Measurements from ENCODE around the gene FXYD3.
"Not testable (repeated sequence)": the region's sequence is repeated elsewhere in the genome, so short reads cannot be mapped to it uniquely, and the experiment has no call there.

FXYD3 gene

DNA sequence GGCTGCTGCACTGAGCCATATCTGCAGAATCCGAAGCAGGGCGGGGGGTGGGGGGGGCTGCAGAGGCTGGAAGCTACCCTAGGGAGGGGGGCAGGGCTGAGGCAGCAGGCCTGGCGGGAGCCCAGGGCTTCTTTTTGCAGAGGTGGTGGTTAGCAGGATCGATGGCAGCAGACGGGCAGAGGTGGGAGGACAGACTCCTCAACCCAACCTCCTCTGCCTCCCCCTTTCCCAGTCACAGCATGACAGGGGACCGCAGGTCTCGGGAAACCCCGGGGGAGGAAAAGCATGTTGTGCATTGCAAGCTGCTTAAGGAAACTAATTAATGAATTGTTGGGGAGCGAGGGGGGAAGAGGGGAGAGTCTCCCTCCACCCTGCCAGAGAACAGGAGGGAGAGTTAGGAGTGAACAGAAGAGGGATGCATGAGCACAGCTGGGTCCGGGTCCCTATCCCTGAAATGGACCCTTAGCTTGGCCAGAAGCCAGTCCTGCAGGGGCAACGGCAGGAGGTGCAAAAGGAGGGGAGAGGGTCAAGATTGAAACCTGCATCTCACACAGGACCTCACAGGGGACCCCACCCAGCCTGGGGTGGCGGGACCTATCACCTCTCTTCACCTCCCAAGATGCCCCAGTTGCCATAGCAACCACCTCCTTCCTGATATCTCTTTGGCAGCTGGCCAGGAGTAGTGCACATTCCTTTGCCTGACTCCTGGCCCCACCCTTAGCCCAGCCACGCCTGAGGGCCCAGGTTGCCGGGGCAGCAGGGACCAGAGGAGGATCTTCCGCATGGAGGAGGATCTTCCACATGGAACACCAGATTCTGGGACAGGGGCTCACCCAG, 29.2 kb downstream of the FXYD3 start:
- DNase-seq = no peak

DNA sequence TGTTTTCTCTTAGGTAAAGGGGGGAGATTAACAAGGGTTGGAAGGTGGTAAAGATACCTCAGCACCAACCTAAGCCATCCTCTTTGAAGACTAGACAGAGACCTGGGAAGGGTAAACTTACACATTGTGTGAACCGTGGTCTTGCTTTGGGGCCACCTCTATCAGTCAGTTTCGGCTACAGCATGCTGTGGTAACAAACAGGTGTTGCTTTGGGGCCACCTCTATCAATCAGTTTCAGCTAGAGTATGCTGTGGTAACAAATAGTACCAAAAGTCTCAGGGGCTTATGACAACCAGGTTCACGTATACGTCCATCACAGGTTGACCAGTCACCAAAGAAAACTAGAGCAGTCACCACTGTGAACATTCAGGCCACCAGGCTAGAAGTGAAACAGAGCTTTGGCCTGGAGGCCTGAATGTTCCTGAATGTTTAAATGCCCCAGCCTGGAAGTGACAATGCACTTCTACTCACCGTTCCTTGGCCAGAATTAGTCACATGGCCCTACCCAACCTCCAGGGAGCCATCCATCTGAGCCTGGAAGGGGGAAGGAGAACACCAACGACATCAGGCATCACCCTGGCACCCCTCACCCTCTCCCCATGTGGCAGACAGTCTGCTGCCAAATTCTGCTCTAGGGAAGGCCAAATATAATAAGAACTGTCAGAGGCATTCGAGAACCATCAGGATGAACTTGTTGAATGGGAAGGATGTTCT, 31.3 kb downstream of the FXYD3 start:
- DNase-seq = no peak

DNA sequence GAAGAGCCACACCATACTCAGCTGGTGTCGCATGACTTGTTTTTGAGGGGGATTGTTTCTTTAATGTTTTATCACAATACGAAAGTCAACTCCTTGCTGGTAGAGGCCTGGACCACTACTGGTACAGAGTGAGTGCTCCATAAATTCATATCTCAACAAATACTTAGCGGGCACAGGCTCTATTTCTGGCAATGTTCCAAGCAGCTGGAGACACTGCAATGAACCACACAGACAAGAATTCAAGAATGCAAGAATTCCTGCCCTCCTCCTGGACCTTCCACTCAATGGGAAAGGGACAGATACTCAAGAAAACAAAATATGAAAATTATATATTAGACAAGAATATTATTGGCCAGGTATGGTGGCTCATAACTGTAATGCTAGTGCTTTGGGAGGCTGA, 33.8 kb downstream of the FXYD3 start:
- DNase-seq = no peak

DNA sequence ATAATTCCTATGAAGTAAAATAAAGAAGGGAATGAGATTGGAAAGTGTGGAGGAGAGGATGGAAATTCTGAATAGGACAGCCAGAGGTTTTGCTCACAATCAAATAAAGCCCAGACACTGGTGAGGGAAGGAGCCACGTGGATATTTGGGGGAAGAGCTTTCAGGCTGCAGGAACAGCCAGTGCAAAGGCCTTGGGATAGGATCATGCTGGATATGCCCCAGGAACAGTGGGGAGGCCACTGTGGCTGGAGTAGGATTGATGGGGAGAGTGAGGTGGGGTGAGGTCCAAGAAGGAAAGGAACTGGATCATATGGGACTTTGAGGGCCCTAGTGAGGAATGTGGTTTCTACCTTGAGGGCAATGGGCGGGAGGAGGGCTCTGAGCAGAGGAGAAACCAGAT, 34.8 kb downstream of the FXYD3 start:
- DNase-seq = no peak

DNA sequence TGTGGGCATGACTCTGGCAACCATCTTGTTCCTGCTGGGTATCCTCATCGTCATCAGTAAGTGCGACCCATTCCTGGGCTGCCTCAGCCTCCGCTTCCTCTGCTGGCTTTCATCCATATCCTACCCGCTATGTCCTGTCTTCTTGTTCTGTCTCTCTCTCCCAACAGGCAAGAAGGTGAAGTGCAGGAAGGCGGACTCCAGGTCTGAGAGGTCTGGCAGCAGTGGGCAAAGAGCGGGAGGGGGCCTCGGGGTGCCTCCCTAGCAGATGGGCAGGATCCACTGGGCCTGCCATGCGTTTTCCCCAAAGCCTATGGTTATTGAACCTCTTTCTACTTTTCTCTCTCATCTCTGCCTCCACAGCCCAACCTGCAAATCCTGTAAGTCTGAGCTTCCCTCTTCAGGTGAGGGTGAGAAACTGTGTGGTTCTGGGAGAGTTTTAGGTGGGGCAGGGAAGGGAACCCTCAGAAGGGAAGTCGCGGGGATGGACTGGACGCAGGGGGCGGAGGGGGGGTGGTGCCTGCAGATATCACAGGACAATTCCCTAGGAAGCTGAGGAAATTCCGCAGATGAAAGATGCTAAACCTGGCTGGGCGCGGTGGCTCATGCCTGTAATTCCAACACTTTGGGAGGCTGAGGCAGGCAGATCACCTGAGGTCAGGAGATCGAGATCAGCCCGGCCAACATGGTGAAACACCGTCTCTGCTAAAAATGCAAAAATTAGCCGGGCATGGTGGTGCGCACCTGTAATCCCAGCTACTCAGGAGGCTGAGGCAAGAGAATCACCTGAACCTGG, 35.8 kb downstream of the FXYD3 start:
- DNase-seq = no peak

DNA sequence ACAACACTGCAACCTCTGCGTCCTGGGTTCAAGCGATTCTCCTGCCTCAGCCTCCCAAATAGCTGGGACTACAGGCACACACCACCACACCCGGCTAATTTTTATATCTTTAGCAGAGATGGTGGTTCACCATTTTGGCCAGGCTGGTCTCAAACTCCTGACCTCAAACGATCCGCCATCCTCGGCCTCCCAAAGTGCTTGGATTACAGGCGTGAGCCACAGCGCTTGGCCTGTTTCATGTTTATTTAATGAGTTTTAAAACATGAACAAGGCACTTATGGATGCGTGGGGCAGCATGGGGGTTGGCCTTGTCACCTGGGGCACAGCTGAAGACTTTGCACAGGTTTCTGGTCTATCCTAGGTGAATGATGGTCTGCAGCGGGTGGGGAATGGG, 37.5 kb downstream of the FXYD3 start:
- DNase-seq = not testable (repeated sequence)

DNA sequence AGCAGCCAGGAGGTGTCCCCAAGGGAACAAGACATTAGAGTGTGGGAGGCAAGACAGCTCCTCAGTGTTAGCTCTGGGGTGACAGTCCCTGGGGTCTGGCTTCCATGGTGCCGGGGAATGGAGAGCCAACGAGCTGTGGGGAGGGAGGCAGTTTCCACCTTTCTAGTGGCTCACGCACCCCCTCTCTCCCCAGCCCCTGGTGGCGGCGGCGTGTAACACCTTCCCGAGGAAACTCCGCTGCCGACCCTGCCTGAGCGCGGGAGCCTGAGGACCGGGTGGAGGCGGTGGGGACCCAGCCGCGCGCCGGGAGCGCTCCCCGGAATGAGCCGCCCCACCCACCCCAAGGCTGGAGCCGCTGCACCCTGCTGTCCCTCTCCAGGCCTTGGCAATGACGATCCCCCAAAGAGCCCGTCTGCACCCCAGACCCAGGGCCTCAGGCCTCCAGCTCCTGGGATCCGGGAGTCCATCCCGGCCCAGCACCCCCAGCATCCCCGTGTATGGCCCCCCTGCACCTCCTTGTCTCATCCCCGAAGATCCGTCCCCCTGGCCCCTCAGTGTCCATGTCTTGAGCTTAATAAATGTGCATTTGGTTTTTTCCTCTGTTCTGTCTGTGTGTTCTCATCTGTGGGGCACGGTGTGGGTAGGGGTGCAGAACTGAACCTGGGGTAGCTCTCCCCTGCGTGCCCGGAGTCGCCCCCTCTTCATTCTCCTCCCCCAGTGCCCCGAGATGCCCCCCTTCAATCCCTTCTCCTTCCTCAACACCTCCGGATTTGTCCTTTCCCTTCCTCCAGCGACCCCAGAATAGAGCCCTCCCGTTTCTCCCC, 38.3 kb downstream of the FXYD3 start:
- DNase-seq = peak; percentile 77

DNA sequence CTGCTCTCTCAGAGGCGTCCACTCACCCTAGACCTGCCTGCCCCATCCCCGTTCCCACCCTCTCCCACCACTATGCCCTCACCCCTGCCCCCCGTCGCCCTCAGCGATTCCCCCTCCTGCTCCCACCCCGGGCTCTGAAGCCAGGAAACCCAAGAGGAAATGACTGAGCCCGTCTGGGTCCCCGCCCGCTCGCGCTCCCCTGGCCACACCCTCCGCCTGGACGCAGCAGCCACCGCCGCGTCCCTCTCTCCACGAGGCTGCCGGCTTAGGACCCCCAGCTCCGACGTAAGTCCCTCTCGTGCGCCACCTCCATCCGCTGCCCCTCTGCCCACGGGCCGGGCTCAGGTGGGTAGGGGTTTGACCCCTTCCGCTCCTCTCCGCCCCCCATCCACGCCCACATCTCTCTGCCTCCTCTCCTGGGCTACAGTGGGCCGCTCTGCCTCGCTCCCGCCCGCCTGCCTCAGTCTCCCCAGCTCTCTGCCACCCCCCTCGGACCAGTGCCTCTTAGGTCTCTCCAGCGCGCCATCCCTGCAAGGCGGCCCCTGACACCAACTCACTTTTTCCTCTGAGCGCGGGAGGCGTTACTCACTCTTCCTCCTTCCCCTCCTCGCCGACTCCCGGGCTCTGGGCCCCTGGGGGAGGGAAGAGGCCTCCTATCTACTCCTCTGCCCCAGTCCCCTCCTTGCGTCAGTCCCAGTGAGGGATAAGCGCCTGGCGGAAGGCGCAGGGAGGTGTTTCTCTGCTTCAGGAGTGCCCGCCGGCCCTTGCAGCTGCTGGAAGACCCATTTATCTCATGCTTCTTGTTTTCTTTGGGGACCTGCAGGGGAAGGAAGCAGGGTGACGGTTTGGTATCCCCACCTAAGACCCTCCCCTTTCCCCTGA, 39.1 kb downstream of the FXYD3 start, which contains the start of gene FXYD5:
TSS of gene FXYD5 (plus strand) at position 211 of the 882 bp plus-strand sequence. CDS start 816 bp downstream, outside the sequence.
- peak; percentile 84 for DNase-seq

DNA sequence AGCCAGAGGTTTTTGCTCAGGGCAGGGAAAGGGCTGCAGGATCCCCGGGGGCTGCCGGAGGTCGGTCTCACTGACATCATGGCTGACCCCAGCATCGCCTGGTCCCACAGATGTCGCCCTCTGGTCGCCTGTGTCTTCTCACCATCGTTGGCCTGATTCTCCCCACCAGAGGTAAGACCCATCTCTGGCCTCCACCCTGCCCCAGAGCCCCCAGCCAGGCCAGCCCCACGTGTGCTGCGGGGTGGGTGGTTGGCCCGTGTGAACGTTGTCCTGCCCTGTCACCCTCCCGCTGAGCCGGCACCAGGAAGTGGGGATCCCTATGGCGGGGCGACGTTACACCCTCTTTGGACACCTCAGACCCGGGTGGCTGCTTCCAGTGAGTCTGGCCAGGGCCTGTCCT, 39.8 kb downstream of the FXYD3 start:
- peak; percentile 40 for DNase-seq

DNA sequence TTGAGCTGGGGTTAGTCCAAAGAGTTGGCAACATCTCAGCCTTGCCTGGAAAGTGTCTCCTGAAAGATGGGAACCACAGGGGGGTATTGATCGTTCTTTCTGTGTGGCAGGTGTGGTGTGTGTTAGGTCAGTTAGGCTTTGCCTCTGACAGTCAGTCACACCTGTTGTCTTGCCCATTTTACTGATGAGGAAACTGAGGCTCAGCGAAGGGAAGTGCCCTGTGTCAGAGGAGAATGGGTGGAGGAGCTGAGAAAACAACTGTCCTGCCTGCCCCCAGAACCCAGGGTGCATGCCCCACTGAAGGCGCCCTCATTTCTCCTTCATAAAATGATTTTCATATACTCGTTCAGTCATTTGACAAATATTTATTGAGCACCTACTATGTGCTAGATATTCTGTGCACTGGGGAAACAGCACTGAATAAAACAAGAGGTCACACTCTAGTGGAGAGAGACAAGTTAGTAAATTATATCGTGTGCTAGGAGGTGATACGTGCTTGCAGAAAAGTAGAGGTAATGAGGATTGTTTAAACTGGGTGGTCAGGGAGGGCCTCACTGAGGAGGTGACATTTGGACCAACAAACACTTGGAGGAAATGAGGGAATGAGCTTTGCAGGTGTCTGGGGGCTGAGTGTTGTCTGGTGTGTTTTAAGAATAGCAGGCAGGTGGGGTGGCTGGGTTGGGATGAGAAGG, 40.5 kb downstream of the FXYD3 start:
- DNase-seq = no peak

DNA sequence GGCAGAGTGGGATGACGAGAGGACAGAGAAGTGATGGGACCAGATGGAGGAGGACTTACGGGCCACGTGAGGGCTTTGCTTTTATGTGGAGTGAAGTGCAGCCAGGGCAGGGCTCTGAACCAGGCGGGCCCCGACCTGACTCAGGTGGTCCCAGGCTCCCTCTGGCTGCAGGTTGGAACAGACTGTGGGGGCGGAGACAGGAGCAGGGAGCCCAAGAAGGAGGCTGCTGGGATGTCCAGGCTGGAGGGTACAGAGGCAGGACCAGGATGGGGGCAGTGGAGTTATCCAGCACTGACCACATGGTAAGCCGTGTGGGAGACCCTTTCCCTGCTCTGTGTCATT, 41.0 kb downstream of the FXYD3 start:
- no peak for DNase-seq

DNA sequence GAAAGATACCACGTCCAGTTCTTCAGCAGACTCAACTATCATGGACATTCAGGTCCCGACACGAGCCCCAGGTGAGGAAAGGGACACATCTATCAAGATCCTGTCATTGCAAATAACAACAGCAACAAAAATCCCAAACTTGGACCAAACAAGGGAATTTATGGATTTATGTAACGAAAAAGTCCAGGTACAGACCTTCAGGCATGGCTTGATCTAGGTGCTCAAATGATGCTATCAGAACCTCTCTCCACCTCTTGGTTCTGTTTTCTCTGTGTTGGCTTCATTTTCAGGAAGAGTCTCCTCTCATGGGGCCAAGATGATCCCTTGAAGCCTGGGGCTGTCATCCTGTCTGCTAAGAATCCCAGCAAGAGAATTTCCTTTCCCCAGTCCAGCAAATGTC, 41.8 kb downstream of the FXYD3 start:
- DNase-seq = no peak

DNA sequence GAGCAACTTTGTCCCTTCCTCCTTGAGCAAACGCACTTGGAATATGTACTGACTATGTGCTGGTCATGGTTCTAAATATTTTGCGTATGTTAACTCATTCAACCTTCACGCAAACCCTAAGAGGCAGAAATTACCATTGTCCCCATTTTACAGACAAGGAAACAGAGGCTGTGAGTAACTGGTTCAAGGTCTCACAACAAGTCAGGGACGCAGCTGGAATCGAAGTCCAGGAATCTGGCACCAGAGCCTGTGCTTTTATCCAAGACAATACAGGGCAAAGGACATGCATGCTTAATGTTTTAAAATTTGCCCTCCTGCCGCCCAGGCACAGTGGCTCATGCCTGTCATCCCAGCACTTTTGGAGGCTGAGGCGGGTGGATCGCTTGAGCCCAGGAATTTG, 44.0 kb downstream of the FXYD3 start:
- no peak for DNase-seq

DNA sequence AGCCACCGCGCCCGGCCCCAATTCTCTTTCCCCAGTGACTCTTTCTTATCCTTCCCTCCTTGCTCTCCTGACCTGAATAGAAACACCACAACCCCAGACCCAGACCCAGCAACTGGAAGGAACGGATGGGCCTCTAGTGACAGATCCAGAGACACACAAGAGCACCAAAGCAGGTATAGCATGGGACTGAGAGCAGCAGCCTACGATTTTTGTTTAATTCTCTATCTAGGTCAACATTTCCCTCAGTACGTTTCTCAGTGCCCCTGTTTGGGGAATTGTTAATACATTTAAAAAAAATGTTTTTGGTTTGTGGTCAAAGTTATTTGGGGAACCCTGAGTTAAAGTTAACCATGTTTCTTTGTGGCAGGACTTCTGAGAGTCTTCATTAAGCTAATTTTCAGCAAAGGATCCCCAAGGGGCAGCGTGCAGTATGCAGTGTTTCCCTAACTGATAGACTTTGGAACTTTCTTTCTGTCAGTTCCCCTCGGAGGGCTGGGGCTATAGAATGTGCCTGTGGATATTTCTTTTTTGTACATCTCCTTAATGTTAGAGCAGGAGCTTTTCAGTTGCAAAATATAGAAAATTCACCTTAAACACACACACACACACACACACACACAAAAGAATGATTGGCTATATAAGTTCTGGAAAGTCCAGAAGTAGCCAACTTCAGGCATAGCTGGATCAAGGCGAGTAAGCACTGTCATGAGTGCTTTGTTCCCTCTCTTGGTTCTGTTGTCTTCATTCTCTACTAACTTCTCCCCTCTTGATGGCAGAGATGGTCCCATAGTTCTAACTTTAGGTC, 45.2 kb downstream of the FXYD3 start:
- no peak for DNase-seq

DNA sequence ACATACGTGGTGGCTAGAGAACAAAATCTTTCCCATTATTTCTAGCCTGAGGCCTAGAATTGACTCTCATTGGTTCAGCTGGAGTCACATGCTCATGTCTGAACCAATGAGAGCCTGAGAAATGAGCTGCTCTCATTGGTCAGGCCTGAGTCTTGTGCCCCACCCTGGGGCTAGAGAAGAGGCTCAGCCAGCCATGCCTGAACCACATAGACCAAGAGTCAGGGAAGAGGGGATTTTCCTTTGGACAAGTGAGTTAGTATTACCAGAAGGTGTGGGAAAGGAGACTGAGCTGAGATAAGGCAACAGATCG, 45.8 kb downstream of the FXYD3 start:
- no peak for DNase-seq

DNA sequence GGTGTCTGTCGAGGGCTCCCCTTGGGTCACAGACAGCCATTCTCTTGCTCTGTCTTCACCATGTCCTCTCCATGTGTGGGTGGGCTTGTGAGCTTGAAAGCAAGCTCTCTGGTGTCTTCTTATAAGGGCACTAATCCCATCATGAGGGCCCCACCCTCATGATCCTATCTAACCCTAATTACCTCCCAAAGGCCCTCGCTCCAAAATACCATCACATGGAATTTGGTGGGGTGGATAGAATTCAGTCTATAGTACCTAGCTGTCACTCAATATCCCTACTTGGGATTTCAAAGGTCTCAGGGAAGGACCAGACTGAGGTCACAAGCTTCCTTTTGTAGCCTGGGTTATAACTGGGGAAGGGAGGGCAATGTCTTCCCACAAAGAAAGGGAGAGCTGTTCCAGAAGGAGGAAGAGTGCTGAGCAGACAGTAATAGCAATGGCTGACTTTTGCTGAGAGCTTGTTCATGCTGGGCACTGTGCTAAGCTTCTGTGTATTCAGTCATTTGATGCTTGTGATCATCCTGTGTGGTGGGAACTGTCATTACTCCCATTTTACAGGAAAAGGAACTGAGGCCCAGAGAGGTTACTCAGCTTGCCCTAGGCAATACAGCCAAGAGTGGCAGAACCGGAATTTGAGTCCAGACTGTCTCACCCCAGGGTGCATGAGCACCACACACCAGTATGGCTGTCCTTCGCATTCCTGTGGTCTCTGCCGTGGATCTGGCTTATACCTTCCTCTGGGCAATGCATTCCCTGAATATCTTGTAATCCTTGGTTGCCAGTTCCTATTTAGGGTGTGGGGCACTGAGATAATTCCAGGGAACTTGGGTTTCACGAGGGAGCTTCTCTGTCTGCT, 47.1 kb downstream of the FXYD3 start:
- no peak for DNase-seq

DNA sequence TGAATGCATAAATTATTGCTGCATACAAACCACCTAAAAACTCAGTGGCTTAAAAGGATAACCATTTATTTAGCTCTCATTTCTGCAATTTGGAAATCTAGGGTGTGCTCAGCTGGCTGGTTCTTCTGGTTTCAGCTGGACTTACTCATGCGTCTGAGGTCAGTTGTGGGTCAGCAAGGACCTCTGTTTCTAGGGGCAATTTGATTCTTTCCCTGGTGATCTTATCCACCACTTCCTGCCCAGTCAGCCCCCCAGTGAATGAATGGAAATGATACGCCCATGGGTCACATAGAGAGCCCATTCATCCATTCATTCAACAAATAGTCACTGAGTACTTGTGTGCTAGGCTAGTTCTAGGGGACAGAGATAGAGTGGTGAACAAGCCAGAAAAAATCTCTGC, 48.8 kb downstream of the FXYD3 start:
- no peak for DNase-seq

DNA sequence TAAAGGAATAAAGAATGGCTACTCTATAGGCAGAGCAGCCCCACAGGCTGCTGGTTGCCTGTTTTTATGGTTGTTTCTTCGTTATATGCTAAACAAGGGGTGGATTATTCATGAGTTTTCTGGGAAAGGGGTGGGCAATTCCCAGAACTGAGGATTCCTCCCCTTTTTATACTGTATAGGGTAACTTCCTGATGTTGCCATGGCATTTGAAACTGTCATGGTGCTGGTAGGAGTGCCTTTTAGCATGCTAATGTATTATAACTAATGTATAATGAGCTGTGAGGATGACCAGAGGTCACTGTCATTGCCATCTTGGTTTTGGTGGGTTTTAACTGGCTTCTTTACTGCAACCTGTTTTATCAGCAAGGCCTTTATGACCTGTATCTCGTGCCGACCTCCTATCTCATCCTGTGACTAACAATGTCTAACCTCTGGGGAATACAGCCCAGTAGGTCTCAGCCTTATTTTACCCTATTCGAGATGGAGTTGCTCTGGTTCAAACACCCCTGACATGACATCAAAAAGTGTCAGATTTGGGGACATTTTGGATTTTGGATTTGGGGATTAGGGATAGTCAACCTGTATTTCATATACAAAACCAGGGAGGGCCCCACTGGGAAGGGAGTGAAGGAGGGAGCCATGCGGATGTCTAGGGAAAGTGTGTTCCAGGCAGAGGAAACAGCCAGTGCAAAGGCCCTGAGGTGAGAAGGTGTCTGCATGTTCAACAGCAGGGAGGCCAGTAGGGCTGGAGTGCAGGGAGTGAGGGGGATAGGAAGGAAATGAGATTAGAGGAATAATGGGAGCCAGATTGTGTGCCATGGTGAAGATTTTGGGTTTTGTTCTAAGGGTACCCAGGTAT, 49.8 kb downstream of the FXYD3 start:
- no peak for DNase-seq
